MM.1S (cell line): Measurements from ENCODE around the gene CD200R1L.

Experiments used
- DNase-seq: peaks from one replicate; pipeline ENCODE4 v3.0.0-alpha.2; 2015
- H2AFZ ChIP-seq: fragments of 300-600 bp; sonication (generic); 2 replicates; pipeline ENCODE4 v1.6.0; 2016; ENCODE audit warnings: antibody characterized with exemption, low read length
- H3F3A ChIP-seq: fragments of 300-600 bp; sonication (generic); 2 replicates; pipeline ENCODE4 v1.6.1; 2016; ENCODE audit warnings: mild to moderate bottlenecking, antibody characterized with exemption, low read length, moderate library complexity, mixed read lengths; ENCODE audit not compliant: insufficient read depth
- H3K27ac ChIP-seq: fragments of 300-600 bp; sonication (generic); 2 replicates; pipeline ENCODE4 v1.5.1; 2016; ENCODE audit warnings: mild to moderate bottlenecking, low read length
- H3K27me3 ChIP-seq: fragments of 300-600 bp; sonication (generic); replicated peaks from 2 replicates; pipeline ENCODE4 v1.6.0; 2016; ENCODE audit warnings: low read length; ENCODE audit not compliant: insufficient read depth
- H3K36me3 ChIP-seq: fragments of 300-600 bp; sonication (generic); replicated peaks from 2 replicates; pipeline ENCODE4 v1.6.1; 2016; ENCODE audit warnings: mild to moderate bottlenecking, low read length, mixed read lengths; ENCODE audit not compliant: insufficient read depth
- H3K4me1 ChIP-seq: fragments of 300-600 bp; sonication (generic); 2 replicates; pipeline ENCODE4 v1.6.1; 2016; ENCODE audit warnings: low read length, mixed read lengths
- H3K4me2 ChIP-seq: fragments of 300-600 bp; sonication (generic); 2 replicates; pipeline ENCODE4 v1.6.0; 2016; ENCODE audit warnings: low read depth, low read length
- H3K4me3 ChIP-seq: fragments of 300-600 bp; sonication (generic); 2 replicates; pipeline ENCODE4 v1.5.1; 2016; ENCODE audit warnings: low read length, mixed read lengths
- H3K79me2 ChIP-seq: fragments of 300-600 bp; sonication (generic); 2 replicates; pipeline ENCODE4 v1.6.1; 2016; ENCODE audit warnings: mixed run types, low read length, mixed read lengths
- H3K9ac ChIP-seq: fragments of 300-600 bp; sonication (generic); 2 replicates; pipeline ENCODE4 v1.6.1; 2016; ENCODE audit warnings: low read length, mixed read lengths
- H3K9me2 ChIP-seq: fragments of 300-600 bp; sonication (generic); replicated peaks from 2 replicates; pipeline ENCODE4 v1.6.1; 2016; ENCODE audit warnings: mild to moderate bottlenecking, low read length, mixed read lengths; ENCODE audit not compliant: insufficient read depth
- H3K9me3 ChIP-seq: fragments of 300-600 bp; sonication (generic); replicated peaks from 2 replicates; pipeline ENCODE4 v1.6.1; 2016; ENCODE audit warnings: mild to moderate bottlenecking, low read length, mixed read lengths; ENCODE audit not compliant: insufficient read depth
- H4K20me1 ChIP-seq: fragments of 300-600 bp; sonication (generic); 2 replicates; pipeline ENCODE4 v1.6.1; 2016; ENCODE audit warnings: mild to moderate bottlenecking, low read length, moderate library complexity, mixed read lengths; ENCODE audit not compliant: insufficient read depth
- CTCF ChIP-seq: fragments of 300-600 bp; sonication (generic); IDR thresholded peaks from 2 replicates; pipeline ENCODE4 v1.5.1; 2016; ENCODE audit warnings: antibody characterized with exemption, low read length, mixed read lengths
- EZH2 ChIP-seq: fragments of 300-600 bp; sonication (generic); optimal IDR thresholded peaks from 2 replicates; pipeline ENCODE3; 2017; ENCODE audit warnings: low read depth, mild to moderate bottlenecking, antibody characterized with exemption, low read length, mixed read lengths
- EZH2phosphoT487 ChIP-seq: fragments of 300-600 bp; sonication (generic); IDR thresholded peaks from 2 replicates; pipeline ENCODE4 v1.6.1; 2018; ENCODE audit warnings: antibody characterized with exemption, low read length

Gene CD200R1L

GRCh38 chr3:112786002-112786590 is 60.6 kb downstream of the CD200R1L start:
- H3K4me3 ChIP-seq, result no peak overlapping the region
- no peak overlapping the region for H3K9ac ChIP-seq
- H3K9me2 ChIP-seq, result no peaks in the 10 kb centered on the region
- DNase-seq, result no peak
- no peaks in the 10 kb centered on the region for H3K27me3 ChIP-seq
- H4K20me1 ChIP-seq, result no peaks in the 10 kb centered on the region
- H3K79me2 ChIP-seq, result no peaks in the 10 kb centered on the region
- H3K36me3 ChIP-seq, result no peaks in the 10 kb centered on the region
- 0 out of 2 replicates have a peak, but pooled peaks cover 4% of the 10 kb centered on the region for H3K4me1 ChIP-seq
- TF ChIP-seq CTCF, result no peak
- no peak for TF ChIP-seq EZH2
- TF ChIP-seq EZH2phosphoT487, result no peak
- H3K4me2 ChIP-seq, result no peak overlapping the region
- no peak overlapping the region for H2AFZ ChIP-seq
- H3K9me3 ChIP-seq, result no peaks in the 10 kb centered on the region
- H3K27ac ChIP-seq, result no peak overlapping the region
- no peaks in the 10 kb centered on the region for H3F3A ChIP-seq

- Histone ChIP-seq H3F3A (no peaks in the 10 kb centered on the region), H3K4me1 (0 out of 2 replicates have a peak, but pooled peaks cover 4% of the 10 kb centered on the region), H3K4me3 (no peak overlapping the region), H3K4me2 (no peak overlapping the region), H3K9me2 (no peaks in the 10 kb centered on the region), H3K79me2 (no peaks in the 10 kb centered on the region), H3K9me3 (no peaks in the 10 kb centered on the region), H2AFZ (no peak overlapping the region), H3K27me3 (no peaks in the 10 kb centered on the region), H3K36me3 (no peaks in the 10 kb centered on the region), H3K27ac (no peak overlapping the region), H3K9ac (no peak overlapping the region), H4K20me1 (no peaks in the 10 kb centered on the region)
- no peak for TF ChIP-seq EZH2phosphoT487
- TF ChIP-seq CTCF, result no peak
- no peak for TF ChIP-seq EZH2
- DNase-seq, result no peak
These were observed 61.2 kb downstream of the CD200R1L start for GRCh38 chr3:112785321-112786001.

- H3K4me2 ChIP-seq, result no peak overlapping the region
- TF ChIP-seq EZH2phosphoT487, result no peak
- TF ChIP-seq CTCF, result no peak
- TF ChIP-seq EZH2, result no peak
These were observed 64.2 kb downstream of the CD200R1L start for GRCh38 chr3:112782491-112782890.

More at GRCh38 chr3:112782491-112782890, 64.2 kb downstream of the CD200R1L start:
- H2AFZ ChIP-seq, result no peak overlapping the region
- no peaks in the 10 kb centered on the region for H3K9me2 ChIP-seq
- H3K27ac ChIP-seq, result no peak overlapping the region
- H3K9ac ChIP-seq, result no peak overlapping the region
- no peak for DNase-seq
- no peaks in the 10 kb centered on the region for H3K27me3 ChIP-seq
- no peaks in the 10 kb centered on the region for H4K20me1 ChIP-seq
- no peaks in the 10 kb centered on the region for H3K79me2 ChIP-seq
- no peak overlapping the region for H3K4me3 ChIP-seq
- no peaks in the 10 kb centered on the region for H3K9me3 ChIP-seq
- H3F3A ChIP-seq, result no peaks in the 10 kb centered on the region
- H3K4me1 ChIP-seq, result 0 out of 2 replicates have a peak, but pooled peaks cover 4% of the 10 kb centered on the region
- H3K36me3 ChIP-seq, result no peaks in the 10 kb centered on the region
